ENCODE results near the gene ANKS6. TPM values are rescaled to one million over a fixed set of nuclear protein-coding genes. Genes with fewer than 3 reads are reported as not detected.

ANKS6 gene
- total and polyA plus RNA-seq, 9 of the 15 experiments (the other 6 are each of a cell fraction or from before 2014, with no cell fraction given) = 9.9 to 74.5 (median 36.9) TPM

DNA sequence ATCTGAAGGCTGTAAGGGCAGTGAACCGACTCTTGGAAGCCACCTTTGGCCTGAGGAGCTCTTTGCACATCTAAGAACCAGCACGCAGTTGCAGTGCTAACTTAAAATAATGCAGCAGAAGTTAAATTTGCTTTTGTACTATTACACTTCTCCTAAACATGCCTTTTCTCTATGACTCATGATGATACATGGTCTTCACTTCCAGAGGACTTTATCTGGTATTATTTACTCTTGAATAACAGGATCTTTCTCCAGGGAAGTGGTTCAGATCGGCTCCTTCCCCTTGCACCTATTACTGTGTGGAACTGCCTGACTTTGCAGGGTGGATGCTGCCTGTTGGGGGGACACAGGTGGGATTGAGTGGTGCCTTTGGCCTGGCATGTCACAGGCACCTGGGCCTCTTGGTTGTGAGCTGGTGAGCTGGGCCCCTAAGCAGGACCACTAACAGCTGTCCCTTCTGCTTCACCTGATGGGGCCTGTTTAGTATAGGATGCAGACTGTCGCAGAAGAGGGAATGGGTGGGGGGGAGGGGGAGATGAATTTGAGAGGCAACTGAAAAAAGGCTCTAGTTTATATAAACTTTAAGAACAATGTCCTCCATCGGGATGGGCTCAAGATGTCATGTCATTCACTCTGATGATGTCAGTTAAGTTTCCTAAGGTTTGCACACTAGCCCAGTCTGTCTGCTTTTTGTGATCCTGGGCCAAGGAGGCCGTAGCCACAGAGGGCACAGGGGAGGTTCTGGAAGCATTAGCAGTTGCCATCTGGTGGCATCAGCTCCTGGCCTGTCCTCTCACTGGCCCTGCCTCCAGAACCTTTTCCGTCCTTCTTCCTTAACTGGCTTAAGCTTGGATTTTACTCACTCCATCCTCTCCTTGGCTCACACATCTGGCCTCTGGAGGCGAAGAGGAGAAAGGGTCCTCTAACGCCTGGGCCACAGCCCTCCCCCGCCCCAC is 53.8 kb downstream of the ANKS6 start:
- intact Hi-C loops (cut with micrococcal nuclease) = no loop called here
- ATAC-seq (no peak), FAIRE-seq (no peak), DNase-seq (ENCODE audit: extremely low read depth in 1 of 4, low spot score in 3 of 4) (no peak)
- Histone ChIP-seq H3K9me1 (ENCODE audit: control insufficient read depth, insufficient read depth, low read length) (no peaks in the 10 kb centered on the region), H2AFZ (ENCODE audit: low read depth, low read length) (no peak overlapping the region), H3K27me3 (ENCODE audit: control insufficient read depth in 2 of 2, insufficient read depth in 2 of 2, low read length in 2 of 2) (no peaks in the 10 kb centered on the region), H4K20me1 (replicated peaks; ENCODE audit: control insufficient read depth, insufficient read depth, low read length) (no peaks in the 10 kb centered on the region; the same call in 1 of the 2 replicates), H3K27ac (ENCODE audit: extremely low read depth, low read depth, low read length) (no peak overlapping the region), H3K79me2 (ENCODE audit: control insufficient read depth, insufficient read depth, low read length) (no peaks in the 10 kb centered on the region), H3K4me2 (ENCODE audit: insufficient read depth, low read length) (no peak overlapping the region), H3K4me3 (no peak overlapping the region), H3K4me1 (replicated peaks in 1 of 2; ENCODE audit: control insufficient read depth in 2 of 2, insufficient read depth in 2 of 2, low read length in 2 of 2) (no peaks in the 10 kb centered on the region), H3K9me3 (replicated peaks; ENCODE audit: control insufficient read depth, insufficient read depth, low read depth, low read length) (no peaks in the 10 kb centered on the region), H3K36me3 (ENCODE audit: control insufficient read depth, insufficient read depth, low read length) (peaks cover 69% of the 10 kb centered on the region; the same call in 2 of the 3 replicates), H3K9ac (ENCODE audit: insufficient read depth in 1 of 2, low read depth in 2 of 2, low read length in 2 of 2) (peak overlapping the region in 1 of 2 experiments; percentile 61; a peak in 1 of 4 replicates)
- BruUV-seq (replicated peaks) = no TSS peak
- ChIA-PET POLR2A (interaction anchor here (0.6 to 1.0 kb wide), 5 partner anchors 9 to 513 kb away, joined by 3 to 4 read pairs (median 3); no protein-coding TSS in a partner anchor), CTCF (ENCODE audit: low intra/inter-chr PET ratio) (no interaction called here)
- in situ Hi-C loops (cut with MboI) = no loop called here
- WGBS (ENCODE audit: insufficient coverage, low coverage, missing lambda C conversion rate) = 75% methylated on average over 6 of the region's 10 CpGs
- TF ChIP-seq FOSL1 (tag; conservative IDR thresholded peaks at IDR 0.05) = peak; percentile 39; the same call in 1 of the 2 replicates
- TF ChIP-seq ATF1 (CRISPR knock-in tag; IDR thresholded peaks at IDR 0.05) = no peak
- no peak for TF ChIP-seq ATF1 (tag; IDR thresholded peaks at IDR 0.05)

All from K562 (cell line).